ENCODE data around the gene CD81.
A peak's percentile ranks its signal among the peaks of the same experiment; 100 is the strongest.

The CD81 gene

GRCh38 chr11:2391181-2391975 is 14.3 kb downstream of the CD81 start:
- no peak for DNase-seq

GRCh38 chr11:2392241-2392959 is 15.3 kb downstream of the CD81 start:
- DNase-seq: no peak

GRCh38 chr11:2393111-2393868 is 16.2 kb downstream of the CD81 start:
- no peak for DNase-seq

- no peak for DNase-seq
Observed at GRCh38 chr11:2393941-2394817, 17.1 kb downstream of the CD81 start.

- no peak for DNase-seq
Observed at GRCh38 chr11:2394818-2395105, 17.7 kb downstream of the CD81 start.

GRCh38 chr11:2395211-2395730 is 18.2 kb downstream of the CD81 start:
- DNase-seq: no peak

- DNase-seq: no peak
Observed at GRCh38 chr11:2395856-2396255, 18.7 kb downstream of the CD81 start.

GRCh38 chr11:2396471-2396870 is 19.4 kb downstream of the CD81 start:
- DNase-seq: no peak

- no peak for DNase-seq
Observed at GRCh38 chr11:2397005-2397404, 19.9 kb downstream of the CD81 start.

GRCh38 chr11:2398664-2399355 is 21.7 kb downstream of the CD81 start:
- no peak for DNase-seq

GRCh38 chr11:2399488-2400068 is 22.5 kb downstream of the CD81 start:
- DNase-seq: no peak

GRCh38 chr11:2400069-2400761 is 23.1 kb downstream of the CD81 start, which contains the start of gene TSSC4:
TSS of gene TSSC4 (plus strand) at chr11:2400750. CDS start at chr11:2402634, 1,884 bp downstream.
- DNase-seq: peak; percentile 96

- no peak for DNase-seq
Observed at GRCh38 chr11:2400762-2401435, 23.8 kb downstream of the CD81 start.

GRCh38 chr11:2401436-2401984 is 24.4 kb downstream of the CD81 start:
- no peak for DNase-seq

GRCh38 chr11:2402106-2402505 is 25.0 kb downstream of the CD81 start:
- no peak for DNase-seq

GRCh38 chr11:2402890-2403645 is 26.0 kb downstream of the CD81 start:
- DNase-seq: no peak

- DNase-seq: no peak
Observed at GRCh38 chr11:2404735-2405196, 27.7 kb downstream of the CD81 start.

- no peak for DNase-seq
Observed at GRCh38 chr11:2406451-2406850, 29.3 kb downstream of the CD81 start.

- DNase-seq: no peak
Observed at GRCh38 chr11:2406878-2407410, 29.8 kb downstream of the CD81 start.
